ENCODE measurements around the gene ATP2B2.

ATP2B2 gene

DNA sequence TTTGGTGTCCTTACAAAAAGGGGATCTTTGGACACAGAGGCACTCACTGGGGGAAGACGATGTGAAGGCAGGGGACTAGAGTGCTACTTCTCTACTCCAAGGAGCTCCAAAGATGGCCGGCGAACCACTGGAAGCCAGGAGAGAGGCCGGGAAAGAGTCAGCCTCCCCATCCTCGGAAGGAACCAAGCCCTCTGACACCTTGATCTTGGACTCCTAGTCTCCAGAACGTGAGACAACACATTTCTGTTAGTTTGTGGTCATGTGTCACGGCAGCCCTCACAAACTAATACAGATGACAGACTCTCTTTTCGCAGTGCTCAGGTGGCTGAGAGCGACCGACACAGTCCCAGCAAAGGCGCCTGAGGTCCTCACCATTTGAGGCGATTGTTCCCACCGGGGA is 24.4 kb upstream of the ATP2B2 start:
- no peak for DNase-seq (ENCODE audit: low spot score)

DNA sequence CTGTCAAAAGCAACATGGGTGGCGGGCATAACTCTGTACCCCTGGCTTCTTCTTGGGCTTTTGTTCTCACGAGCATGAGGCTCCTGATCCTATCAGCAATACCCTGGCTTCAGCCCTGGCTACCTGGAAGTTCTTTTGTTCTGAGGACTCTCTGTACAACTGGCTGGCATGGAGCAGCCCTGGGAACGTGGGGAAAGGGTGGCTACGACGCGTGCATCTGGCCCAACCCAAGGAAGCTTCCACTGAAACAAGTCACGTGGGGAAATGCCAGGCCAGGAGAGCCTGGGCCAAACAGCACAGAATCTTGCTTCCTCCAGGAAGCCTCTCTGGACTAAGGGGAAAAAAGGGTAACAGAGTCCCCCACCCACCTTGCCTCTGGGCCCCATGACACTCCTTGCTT is 22.7 kb upstream of the ATP2B2 start:
- DNase-seq (ENCODE audit: low spot score): no peak

DNA sequence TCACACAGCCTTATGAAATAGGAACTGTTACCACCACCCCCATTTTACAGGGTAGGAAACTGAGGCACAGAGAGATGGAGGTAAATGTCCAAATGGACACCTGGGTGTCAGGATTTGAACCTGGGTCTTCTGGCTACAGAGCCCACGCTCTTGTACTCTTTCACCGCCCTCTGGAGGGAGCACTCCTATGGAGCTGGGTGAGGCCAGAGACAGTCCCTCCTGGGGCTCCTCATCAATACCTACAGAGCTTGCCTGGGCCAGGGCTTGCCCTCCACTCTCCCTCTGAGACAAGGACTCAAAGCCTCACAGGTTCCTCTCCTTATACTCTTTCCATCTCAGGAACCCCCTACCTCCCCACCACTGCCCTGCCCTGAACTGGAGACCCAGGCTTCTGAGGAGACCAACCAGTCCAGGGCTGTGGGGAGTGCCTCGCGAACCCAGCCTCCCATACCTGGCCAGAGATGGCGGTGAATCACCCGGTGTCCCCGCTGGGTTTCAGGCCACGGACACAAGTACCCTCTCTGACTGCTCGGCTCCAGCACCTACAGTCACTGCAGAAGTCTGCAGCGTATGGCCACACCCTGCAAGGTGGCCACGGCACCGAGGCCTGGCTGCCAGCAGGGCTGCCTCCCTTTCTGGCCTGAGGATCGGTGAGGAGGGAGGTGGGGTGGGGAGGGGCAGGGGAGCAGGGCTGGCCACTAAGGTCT is 22.1 kb upstream of the ATP2B2 start:
- no peak for DNase-seq (ENCODE audit: low spot score)

GRCh38 chr3:10526366-10526765 is 21.0 kb upstream of the ATP2B2 start:
- DNase-seq (ENCODE audit: low spot score): no peak

- DNase-seq (ENCODE audit: low spot score): no peak
Observed at GRCh38 chr3:10524799-10525301, 19.5 kb upstream of the ATP2B2 start.

- DNase-seq (ENCODE audit: low spot score): no peak
Observed at GRCh38 chr3:10524270-10524669, 18.9 kb upstream of the ATP2B2 start.

DNA sequence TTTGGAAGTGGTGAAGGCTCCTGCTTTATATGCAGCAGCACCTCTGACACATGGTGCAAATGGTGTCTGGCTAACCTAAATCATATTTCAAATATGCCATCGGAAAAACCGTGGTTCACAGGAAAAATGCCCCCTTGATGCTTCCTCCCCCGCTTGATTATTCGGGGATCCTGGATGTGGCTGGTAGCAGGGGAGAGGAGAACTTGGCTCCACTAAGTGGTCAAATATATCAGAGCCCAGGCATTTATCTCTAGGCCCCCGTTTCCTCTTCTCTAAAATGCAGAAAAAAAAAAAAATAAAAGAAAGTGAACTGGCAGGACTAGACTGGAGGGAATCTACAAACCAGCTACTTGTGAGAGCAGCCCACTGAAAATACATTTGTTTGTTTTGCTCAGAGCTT is 18.2 kb upstream of the ATP2B2 start:
- DNase-seq (ENCODE audit: low spot score): no peak

- DNase-seq (ENCODE audit: low spot score): no peak
Observed at GRCh38 chr3:10522646-10523303, 17.4 kb upstream of the ATP2B2 start.

DNA sequence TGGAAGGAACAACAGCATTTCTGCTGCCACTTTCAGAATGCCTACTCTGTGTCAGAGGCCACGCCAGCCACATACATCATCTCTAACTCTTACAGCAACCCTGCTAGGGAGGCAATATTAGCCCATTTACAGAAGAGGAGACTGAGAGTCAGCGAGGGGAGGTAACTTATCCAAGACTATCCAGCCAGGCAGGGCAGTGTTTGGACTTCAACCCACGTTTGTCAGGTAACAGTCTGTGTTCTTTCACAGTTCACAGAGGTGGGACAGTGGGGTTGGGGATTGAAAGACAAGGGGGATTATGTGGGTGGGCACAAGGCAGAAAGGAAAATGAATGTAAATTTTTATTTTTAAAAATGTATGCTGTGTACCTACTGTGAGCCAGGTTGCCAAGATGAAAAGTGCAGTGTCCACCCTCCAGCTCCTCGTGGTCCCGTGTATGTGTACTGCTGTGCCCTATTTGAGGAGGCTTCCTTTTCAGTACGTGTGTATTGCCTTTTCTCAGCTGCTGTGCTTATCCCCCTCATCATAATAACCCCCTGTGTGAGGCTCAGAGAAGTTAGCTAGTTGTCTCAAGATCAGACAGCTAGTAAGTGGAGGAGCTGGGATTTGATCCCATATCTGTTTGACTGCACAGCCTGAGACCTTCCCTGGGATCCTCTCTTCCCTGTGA is 16.5 kb upstream of the ATP2B2 start:
- no peak for DNase-seq (ENCODE audit: low spot score)

GRCh38 chr3:10520072-10520471 is 14.7 kb upstream of the ATP2B2 start:
- no peak for DNase-seq (ENCODE audit: low spot score)

DNA sequence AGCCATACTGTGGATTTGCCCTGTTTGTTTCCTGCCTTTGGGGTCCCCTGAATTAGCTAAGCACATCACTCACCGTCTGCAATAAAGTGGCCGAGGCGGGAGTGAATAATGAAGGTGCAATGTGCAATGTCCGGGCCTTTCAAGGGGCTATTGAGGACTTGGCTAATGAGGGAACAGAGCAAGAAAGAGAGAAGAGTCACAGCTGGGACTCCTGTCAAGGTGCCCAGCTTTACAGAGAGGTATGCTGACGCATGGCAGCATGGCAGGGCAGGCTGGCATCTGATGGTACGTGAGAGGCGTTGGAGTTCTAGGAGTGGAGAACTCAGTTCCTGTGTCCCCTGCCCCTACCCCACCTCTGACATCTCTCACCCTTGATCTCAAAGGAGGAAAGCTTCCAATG is 13.8 kb upstream of the ATP2B2 start:
- DNase-seq (ENCODE audit: low spot score): no peak

GRCh38 chr3:10518506-10519150 is 13.2 kb upstream of the ATP2B2 start:
- DNase-seq (ENCODE audit: low spot score): no peak

GRCh38 chr3:10517627-10518026 is 12.2 kb upstream of the ATP2B2 start:
- no peak for DNase-seq (ENCODE audit: low spot score)

GRCh38 chr3:10516544-10517452 is 11.4 kb upstream of the ATP2B2 start:
- no peak for DNase-seq (ENCODE audit: low spot score)

GRCh38 chr3:10515884-10516495 is 10.6 kb upstream of the ATP2B2 start:
- no peak for DNase-seq (ENCODE audit: low spot score)

GRCh38 chr3:10515396-10515795 is 10.0 kb upstream of the ATP2B2 start:
- DNase-seq (ENCODE audit: low spot score): no peak

- no peak for DNase-seq (ENCODE audit: low spot score)
Observed at GRCh38 chr3:10514407-10515069, 9.2 kb upstream of the ATP2B2 start.

- DNase-seq (ENCODE audit: low spot score): no peak
Observed at GRCh38 chr3:10513306-10513705, 7.9 kb upstream of the ATP2B2 start.

DNA sequence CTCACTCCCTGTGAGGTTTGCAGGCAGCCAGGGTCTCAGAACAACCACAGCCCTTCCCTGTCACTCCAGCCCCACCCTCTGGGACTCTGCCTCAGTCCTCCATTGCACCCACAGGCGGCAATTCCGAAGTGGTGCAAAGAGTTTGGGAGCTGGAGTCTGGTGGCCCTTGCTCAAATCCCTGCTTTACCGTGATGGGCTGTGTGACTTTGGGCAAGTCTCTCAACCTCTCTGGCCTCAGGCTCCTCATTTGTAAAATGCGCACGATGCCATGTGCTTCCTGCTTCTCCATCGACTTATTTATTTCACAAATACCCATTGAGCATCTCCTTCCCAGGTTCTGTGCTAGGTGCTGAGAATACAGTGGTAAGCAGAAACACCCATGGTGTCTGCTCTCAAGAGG is 7.3 kb upstream of the ATP2B2 start:
- DNase-seq (ENCODE audit: low spot score): no peak

- no peak for DNase-seq (ENCODE audit: low spot score)
Observed at GRCh38 chr3:10511809-10512494, 6.6 kb upstream of the ATP2B2 start.
